ENCODE data around the gene CEP97.
"Not testable (repeated sequence)": the region's sequence is repeated elsewhere in the genome, so short reads cannot be mapped to it uniquely, and the experiment has no call there.

The CEP97 gene, protein sequence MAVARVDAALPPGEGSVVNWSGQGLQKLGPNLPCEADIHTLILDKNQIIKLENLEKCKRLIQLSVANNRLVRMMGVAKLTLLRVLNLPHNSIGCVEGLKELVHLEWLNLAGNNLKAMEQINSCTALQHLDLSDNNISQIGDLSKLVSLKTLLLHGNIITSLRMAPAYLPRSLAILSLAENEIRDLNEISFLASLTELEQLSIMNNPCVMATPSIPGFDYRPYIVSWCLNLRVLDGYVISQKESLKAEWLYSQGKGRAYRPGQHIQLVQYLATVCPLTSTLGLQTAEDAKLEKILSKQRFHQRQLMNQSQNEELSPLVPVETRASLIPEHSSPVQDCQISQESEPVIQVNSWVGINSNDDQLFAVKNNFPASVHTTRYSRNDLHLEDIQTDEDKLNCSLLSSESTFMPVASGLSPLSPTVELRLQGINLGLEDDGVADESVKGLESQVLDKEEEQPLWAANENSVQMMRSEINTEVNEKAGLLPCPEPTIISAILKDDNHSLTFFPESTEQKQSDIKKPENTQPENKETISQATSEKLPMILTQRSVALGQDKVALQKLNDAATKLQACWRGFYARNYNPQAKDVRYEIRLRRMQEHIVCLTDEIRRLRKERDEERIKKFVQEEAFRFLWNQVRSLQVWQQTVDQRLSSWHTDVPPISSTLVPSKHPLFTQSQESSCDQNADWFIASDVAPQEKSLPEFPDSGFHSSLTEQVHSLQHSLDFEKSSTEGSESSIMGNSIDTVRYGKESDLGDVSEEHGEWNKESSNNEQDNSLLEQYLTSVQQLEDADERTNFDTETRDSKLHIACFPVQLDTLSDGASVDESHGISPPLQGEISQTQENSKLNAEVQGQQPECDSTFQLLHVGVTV

GRCh38 chr3:101724329-101725193 is at the start of gene CEP97:
Gene CEP97, plus strand, starts transcription at chr3:101724614. Its CDS starts 63 bp downstream, at chr3:101724677.
- DNase-seq (ENCODE audit: low read depth in 2 of 2), result peak; percentile 78 to 82

GRCh38 chr3:101675709-101676215 is 48.7 kb upstream of the CEP97 start:
- DNase-seq (ENCODE audit: low read depth in 2 of 2), result no peak

DNA sequence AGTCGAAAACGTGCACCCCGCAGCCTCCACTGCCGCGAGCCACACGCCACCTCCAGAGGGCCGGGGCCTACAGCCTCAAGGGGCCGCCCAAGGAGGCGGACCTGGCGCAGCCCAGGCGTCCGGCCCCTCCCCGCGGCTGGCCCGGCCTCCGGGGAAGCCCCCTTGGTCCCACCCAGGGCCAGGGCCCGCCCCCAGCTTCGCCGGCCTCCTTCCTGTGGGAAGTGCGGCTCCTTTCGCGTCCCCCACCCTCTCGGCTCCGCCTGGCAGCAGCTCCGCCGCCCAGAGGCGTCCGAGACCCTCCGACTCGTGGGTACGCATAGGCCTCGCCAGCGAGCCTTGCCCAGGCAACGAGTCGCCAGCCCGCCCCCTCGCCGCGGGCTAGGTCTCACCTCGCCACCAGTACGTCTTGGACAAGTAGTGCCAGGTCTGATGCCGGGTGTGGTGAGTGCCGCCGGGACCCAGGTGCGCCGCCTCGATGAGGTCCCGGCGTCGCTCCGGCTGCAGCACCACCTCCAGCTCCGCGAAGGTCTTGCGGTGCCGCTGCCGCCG is 48.1 kb upstream of the CEP97 start:
- DNase-seq (ENCODE audit: low read depth in 2 of 2), result peak; percentile 90 to 92

- DNase-seq (ENCODE audit: low read depth in 2 of 2), result peak; percentile 99 to 100
Observed at GRCh38 chr3:101676765-101677435, 47.5 kb upstream of the CEP97 start, which contains the start of gene ZBTB11. Gene ZBTB11, minus strand, starts transcription at chr3:101677132. Its CDS starts 218 bp downstream, at chr3:101676914.

DNA sequence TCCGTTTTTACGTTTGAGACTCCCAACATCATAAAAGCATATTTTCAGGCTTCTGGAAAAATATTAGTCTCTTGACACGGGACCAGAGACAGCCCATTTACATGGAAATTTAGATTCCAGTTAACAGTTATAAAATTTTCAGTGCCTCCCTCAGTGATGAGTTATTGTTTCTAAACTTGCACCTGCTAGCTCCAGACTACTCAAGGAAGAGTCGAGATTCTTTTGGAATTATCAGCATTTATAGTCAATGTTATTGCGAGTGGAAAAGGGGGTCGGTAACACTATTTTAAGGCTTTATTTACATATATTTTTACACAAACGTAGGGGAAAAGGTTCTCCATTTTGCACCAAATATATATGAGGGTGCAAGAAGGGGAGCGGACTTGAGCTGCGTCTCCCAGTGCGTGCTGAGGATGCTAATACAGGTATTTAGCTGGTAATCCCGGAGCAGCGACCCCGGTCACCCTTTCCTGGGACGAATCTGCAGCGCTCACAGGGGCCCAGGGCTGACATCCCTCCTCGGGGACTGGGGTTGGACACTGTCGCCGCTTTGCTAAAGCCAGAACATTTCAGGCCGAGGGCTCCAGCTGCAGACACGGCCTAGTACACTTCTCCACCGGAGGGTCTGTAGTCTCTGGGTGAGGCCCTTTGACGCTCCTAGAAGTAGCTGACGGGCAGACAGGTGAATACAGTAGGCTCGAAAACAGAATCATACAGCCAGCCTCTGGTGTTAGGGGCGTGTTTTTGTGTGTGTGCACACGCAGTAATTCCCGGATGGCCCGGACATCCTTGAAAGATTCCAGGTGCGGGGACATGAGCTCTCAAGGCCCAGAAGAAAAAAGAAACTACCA is 46.8 kb upstream of the CEP97 start:
- no peak for DNase-seq (ENCODE audit: low read depth in 2 of 2)

DNA sequence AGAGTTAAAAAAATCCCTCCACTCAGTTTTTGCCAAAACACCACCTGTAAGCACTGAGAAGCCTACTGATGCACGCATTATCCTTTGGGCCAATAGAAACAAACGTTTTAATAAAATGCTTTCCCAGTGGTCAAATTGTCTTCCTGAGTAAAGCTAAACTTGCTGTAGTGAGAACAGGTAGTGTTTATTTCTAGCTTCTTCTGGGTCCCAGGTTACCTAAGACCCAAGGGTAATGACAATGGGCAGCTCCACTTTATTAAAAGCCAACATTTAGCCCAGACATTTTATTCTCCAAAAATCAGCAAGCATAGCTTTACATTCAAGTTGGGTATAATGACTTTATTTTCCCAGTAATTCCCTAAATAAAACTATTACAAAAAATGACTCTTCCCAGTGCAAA is 45.6 kb upstream of the CEP97 start:
- DNase-seq (ENCODE audit: low read depth in 2 of 2), result not testable (repeated sequence)

- no peak for DNase-seq (ENCODE audit: low read depth in 2 of 2)
Observed at GRCh38 chr3:101680466-101680865, 43.9 kb upstream of the CEP97 start.

DNA sequence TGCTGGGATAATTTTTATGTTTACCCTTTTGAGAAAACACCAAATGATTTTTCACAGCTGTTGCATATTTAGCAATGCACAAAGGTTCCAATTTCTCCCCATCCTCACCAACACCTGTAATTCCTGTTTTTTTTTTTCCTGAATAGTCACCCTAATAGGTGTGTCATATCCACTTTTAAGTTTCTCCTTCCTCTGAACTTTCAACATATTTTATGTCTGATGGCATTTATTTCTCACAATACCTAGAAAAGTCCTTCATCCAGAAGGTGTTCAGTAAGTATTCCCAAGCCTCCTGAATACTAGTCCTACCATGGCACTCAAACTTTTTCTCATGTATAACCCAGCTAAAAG is 39.4 kb upstream of the CEP97 start:
- no peak for DNase-seq (ENCODE audit: low read depth in 2 of 2)

- DNase-seq (ENCODE audit: low read depth in 2 of 2), result no peak
Observed at GRCh38 chr3:101685870-101686307, 38.5 kb upstream of the CEP97 start.

- no peak for DNase-seq (ENCODE audit: low read depth in 2 of 2)
Observed at GRCh38 chr3:101687142-101687931, 37.1 kb upstream of the CEP97 start.

DNA sequence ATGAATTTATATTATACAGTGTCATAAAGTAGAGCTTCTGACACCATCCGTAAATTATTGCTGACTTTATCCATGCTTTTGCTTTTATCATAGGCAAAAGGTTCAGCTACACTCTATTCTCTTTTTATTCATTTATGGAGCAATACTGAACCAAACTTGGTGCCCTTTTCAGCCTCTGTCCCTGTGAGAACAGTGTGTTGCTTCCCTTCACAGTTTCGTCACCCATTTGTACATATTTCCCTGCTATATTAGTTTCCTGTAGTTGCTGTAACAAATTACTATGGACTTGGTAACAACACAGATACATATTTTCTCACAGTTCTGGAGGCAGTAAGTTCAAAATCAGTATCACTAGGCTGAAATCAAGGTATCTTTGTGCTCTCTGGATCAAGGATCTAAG is 35.1 kb upstream of the CEP97 start:
- no peak for DNase-seq (ENCODE audit: low read depth in 2 of 2)

DNA sequence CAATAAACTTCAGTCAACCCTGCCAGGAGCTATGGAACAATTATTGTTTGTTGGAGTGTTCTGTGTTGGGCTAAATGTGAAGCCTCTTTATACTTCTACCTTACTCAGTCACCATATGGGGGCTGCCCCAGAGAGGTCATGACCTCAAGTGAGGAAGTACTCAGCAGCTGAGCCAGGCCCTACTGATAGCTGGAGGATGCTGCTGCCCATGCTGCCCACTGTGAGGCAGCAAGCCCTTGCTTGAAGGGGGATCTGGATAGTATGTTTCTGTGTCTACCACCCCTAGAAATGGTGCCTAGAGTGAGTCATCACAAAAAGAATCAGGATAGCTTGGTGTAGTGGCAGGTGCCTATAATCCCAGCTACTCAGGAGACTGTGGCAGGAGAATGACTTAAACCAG is 33.4 kb upstream of the CEP97 start:
- no peak for DNase-seq (ENCODE audit: low read depth in 2 of 2)

DNA sequence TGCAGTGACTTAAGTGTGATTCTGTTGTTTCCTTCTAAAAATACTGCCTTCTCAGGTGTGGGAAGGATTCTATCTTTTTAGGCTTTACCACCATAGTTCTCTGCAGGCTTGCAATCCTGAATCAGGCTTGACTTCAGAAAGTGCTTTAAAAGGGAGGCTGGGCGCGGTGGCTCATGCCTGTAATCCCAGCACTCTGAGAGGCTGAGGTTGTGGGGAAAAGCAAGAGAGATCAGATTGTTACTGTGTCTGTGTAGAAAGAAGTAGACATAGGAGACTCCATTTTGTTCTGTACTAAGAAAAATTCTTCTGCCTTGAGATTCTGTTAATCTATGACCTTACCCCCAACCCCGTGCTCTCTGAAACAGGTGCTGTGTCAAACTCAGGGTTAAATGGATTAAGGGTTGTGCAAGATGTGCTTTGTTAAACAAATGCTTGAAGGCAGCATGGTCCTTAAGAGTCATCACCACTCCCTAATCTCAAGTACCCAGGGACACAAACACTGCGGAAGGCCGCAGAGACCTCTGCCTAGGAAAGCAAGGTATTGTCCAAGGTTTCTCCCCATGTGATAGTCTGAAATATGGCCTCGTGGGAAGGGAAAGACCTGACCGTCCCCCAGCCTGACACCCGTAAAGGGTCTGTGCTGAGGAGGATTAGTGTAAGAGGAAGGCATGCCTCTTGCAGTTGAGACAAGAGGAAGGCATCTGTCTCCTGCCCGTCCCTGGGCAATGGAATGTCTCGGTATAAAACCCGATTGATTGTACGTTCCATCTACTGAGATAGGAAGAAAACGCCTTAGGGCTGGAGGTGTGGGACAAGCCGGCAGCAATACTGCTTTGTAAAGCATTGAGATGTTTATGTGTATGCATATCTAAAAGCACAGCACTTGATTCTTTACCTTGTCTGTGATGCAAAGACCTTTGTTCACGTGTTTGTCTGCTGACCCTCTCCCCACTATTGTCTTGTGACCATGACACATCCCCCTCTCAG is 32.4 kb upstream of the CEP97 start:
- not testable (repeated sequence) for DNase-seq (ENCODE audit: low read depth in 2 of 2)

- DNase-seq (ENCODE audit: low read depth in 2 of 2), result not testable (repeated sequence)
Observed at GRCh38 chr3:101693540-101693939, 30.9 kb upstream of the CEP97 start.

DNA sequence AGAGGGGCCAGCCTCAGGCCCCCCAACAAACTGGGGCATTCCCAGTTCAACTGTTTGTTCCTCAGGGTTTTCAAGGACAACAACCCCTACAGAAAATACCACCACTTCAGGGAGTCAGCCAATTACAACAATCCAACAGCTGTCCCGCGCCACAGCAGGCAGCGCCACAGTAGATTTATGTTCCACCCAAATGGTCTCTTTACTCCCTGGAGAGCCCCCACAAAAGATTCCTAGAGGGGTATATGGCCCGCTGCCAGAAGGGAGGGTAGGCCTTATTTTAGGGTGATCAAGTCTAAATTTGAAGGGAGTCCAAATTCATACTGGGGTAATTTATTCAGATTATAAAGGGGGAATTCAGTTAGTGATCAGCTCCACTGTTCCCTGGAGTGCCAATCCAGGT is 29.6 kb upstream of the CEP97 start:
- DNase-seq (ENCODE audit: low read depth in 2 of 2), result not testable (repeated sequence)

DNA sequence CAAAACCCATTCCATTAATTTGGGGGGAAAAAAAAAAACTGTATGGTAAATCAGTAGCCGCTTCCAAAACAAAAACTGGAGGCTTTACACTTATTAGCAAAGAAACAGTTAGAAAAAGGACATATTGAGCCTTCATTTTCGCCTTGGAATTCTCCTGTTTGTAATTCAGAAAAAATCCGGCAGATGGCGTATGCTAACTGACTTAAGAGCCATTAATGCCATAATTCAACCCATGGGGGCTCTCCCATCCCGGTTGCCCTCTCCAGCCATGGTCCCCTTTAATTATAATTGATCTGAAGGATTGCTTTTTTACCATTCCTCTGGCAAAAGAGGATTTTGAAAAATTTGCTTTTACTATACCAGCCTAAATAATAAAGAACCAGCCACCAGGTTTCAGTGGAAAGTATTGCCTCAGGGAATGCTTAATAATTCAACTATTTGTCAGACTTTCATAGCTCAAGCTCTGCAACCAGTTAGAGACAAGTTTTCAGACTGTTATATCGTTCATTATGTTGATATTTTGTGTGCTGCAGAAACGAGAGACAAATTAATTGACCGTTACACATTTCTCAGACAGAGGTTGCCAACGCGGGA is 28.5 kb upstream of the CEP97 start:
- DNase-seq (ENCODE audit: low read depth in 2 of 2), result peak in 1 of 2 donors; percentile 49

Measured in activated CD4-positive, alpha-beta T cell treated with anti-CD3 and anti-CD28 coated beads for 24 hours (primary cell).